ENCODE data around the gene ADGRG6.
A peak's percentile ranks its signal among the peaks of the same experiment; 100 is the strongest.
"Not testable (repeated sequence)": the region's sequence is repeated elsewhere in the genome, so short reads cannot be mapped to it uniquely, and the experiment has no call there.

The ADGRG6 gene

DNA sequence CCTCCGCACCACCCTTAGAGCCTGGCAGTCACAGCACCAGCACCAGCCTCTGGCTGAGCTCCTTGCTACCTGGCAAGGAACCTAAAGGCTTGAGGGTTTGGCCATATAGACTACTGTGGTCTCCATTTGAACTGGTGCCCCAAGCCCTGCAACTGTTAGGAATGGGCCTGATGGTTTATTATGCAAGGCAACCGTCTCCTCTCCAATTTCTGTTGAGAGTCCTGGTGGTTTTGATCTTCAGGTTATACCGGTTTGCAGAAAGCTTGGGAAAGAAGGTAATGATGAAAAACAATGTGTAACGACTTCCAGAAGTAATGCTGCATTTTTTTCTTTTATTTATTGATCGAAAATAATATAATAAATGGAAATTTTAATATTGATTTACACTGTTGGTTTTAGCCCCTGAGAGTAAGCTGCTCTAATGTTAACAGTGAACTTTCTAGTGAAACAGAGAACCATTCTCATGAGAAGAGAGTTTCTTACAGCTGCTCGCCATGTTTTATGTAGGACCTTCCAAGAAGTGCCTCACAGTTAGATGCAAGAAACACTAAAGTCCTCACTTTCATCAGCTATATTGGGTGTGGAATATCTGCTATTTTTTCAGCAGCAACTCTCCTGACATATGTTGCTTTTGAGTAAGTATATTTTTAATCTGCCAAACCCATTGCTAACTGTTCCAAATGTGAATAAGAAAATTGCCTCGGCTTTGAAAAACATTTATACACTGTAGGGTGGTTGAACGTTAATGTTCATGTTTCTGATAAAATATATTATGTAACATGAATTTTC, 112.8 kb downstream of the ADGRG6 start:
- DNase-seq, result peak; percentile 39

- peak; percentile 87 for DNase-seq
These were observed 114.4 kb downstream of the ADGRG6 start for GRCh38 chr6:142416179-142416578.

GRCh38 chr6:142416686-142417085, 114.9 kb downstream of the ADGRG6 start:
- no peak for DNase-seq

DNA sequence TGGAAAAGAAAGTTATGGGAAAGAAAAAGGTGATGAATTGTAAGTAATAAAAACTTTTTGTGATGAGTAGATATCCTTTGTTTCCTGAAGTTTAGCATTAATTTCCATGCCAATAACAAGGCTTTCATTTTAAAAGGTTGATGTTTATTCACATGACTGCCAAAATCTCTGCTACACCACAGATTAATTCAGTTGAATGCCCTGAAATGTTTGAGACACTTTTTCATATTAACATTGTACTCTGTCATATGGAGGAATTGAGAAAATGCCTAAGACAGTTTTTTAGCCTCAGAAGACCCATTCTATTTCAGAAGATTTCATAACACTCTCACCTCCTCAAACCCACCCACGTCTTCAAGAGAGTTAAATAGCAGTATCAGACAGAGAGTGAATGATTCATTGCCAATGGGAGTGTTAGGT, 115.5 kb downstream of the ADGRG6 start:
- no peak for DNase-seq

GRCh38 chr6:142419071-142419470, 117.3 kb downstream of the ADGRG6 start:
- no peak for DNase-seq

DNA sequence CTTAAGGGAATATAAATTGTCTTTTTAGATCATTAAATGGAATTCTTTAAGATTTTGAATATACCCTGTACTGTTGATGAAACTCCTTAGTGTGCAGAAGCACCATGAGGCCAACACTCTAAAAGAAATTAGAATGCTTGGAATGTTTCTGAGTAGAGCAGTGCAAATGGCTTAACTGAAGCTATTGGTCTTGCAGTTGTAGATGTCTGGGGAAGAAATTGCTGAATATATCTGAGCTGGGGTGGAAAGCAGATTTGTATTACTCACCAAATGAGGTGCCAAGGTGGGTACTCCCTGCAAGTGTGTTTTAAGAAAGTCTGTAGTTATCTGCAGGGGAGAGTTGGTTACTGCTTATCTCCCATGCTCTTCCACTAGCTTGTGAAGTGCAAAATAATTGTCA, 119.0 kb downstream of the ADGRG6 start:
- no peak for DNase-seq

GRCh38 chr6:142421285-142422117, 119.7 kb downstream of the ADGRG6 start:
- DNase-seq, result no peak

DNA sequence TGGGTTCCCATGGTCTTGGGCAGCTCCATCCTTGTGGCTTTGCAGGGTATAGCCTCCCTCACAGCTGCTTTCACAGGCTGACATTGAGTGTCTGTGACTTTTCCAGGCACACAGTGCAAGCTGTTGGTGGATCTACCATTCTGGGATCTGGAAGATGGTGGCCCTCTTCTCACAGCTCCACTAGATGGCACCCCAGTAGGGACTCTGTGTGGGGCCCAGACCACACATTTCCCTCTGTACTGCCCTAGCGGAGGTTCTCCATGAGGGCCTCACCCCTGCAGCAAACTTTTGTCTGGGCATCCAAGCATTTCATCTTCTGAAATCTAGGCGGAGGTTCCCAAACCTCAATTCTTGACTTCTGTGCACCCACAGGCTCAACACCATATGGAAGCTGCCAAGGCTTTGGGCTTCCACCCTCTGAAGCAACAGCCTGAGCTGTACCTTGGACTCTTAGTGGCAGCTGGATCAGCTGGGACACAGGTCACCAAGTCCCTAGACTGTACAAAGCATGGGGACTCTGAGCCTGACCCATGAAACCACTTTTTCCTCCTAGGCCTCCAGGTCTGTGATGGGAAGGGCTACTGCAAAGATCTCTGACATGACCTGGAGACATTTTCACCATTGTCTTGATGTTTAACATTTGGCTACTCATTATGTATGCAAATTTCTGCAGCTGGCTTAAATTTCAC, 124.8 kb downstream of the ADGRG6 start:
- not testable (repeated sequence) for DNase-seq

- not testable (repeated sequence) for DNase-seq
These were observed 126.7 kb downstream of the ADGRG6 start for GRCh38 chr6:142428468-142428867.

GRCh38 chr6:142429195-142429594, 127.4 kb downstream of the ADGRG6 start:
- no peak for DNase-seq

- no peak for DNase-seq
These were observed 131.6 kb downstream of the ADGRG6 start for GRCh38 chr6:142433419-142433818.

GRCh38 chr6:142438898-142439297, 137.1 kb downstream of the ADGRG6 start:
- DNase-seq, result no peak

GRCh38 chr6:142440600-142441293, 138.9 kb downstream of the ADGRG6 start:
- DNase-seq, result no peak

- DNase-seq, result no peak
These were observed 139.9 kb downstream of the ADGRG6 start for GRCh38 chr6:142441716-142442115.

- DNase-seq, result no peak
These were observed 141.3 kb downstream of the ADGRG6 start for GRCh38 chr6:142443102-142443501.

DNA sequence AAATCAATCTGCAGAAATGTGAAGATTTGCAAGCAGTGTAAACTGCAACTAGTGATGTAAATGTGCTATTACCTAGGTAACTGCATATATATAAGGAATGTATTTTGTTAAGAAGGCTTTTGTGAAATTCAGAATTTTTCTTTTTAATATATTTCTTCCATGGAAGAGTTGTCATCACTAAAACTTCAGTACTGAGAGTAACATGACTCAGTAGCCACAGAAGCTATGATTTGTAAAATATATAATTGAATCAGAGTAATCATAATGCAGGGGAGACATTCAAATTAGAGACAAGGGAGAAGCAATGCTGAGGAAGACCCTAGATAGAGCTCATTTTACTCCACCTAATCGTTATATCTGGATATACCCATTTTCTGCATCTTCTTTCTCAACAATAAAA, 141.7 kb downstream of the ADGRG6 start:
- DNase-seq, result no peak

- DNase-seq, result no peak
These were observed 142.6 kb downstream of the ADGRG6 start for GRCh38 chr6:142444376-142444775.

- DNase-seq, result no peak
These were observed 143.1 kb downstream of the ADGRG6 start for GRCh38 chr6:142444881-142445301.

DNA sequence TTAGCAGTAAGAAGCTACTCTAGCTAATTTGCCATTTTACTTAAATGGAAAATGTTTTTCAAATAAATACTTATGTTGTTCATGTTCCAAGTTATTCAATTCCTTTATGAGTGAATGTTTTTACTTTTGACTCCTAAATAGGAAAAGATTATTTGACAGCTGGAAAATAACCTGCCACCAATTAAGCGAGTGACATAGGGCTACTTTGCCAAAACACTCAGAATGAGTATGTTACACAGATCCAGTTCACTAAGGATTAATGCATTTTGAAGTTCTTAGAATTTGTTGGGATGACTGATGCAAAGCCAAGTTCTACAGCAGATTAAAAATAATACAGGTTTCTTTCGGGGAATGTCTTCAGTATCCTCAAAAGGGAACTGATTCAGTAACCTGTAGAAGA, 144.4 kb downstream of the ADGRG6 start:
- DNase-seq, result no peak

DNA sequence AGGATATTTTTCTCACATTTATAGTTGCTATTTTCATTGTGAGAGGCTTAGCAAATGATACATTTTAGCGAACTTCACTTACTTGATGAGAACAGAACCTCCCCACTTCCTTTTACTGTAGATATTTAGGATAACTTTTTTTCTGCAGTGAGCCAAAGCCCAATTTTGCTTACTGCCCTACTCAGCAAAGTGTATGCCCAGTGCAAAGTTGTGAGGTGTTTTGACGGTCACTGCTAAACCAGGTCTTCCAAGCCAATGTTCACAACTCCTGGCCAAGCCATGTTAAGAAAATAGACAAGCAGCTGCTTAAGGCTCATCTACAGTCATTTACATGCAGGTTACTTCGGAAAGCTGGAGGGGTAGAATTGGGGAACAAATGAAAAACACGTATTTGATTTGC, 144.8 kb downstream of the ADGRG6 start:
- peak; percentile 30 for DNase-seq

GRCh38 chr6:142448091-142448729, 146.4 kb downstream of the ADGRG6 start:
- DNase-seq, result no peak

DNA sequence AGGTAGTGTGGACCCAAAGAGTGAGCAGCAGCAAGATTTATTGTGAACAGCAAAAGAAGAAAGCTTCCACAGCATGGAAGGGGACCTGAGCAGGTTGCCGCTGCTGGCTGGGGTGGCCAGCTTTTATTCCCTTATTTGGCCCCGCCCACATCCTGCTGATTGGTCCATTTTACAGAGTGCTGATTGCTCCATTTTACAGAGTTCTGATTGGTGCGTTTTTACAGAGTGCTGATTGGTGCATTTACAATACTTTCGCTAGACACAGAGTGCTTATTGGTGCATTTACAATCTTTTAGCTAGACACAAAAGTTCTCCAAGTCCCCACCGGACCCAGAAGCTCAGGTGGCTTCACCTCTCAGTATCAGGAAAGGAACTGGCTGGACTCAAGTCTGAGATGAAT, 149.0 kb downstream of the ADGRG6 start:
- not testable (repeated sequence) for DNase-seq
